NCI-H2196 treated with DMSO at 0.1 percent for 48 hours (cell line): ENCODE data around the gene GANAB.
"Not testable (repeated sequence)": the region's sequence is repeated elsewhere in the genome, so short reads cannot be mapped to it uniquely, and the experiment has no call there.

Source experiments
- DNase-seq: peaks from one replicate; lab custom pipeline; 2025; ENCODE audit not compliant: unreplicated experiment; lab: John Stamatoyannopoulos, UW

The GANAB gene

GRCh38 chr11:62601372-62602140 is 44.9 kb downstream of the GANAB start, which contains the start of gene MTA2:
MTA2 (minus strand) TSS chr11:62601865; CDS start chr11:62601450, 415 bp downstream.
- DNase-seq, result peak; percentile 97

GRCh38 chr11:62601122-62601371 is 45.4 kb downstream of the GANAB start:
- no peak for DNase-seq

GRCh38 chr11:62600367-62601121 is 45.9 kb downstream of the GANAB start:
- DNase-seq, result no peak

- DNase-seq, result no peak
Measured at GRCh38 chr11:62599901-62600300, 46.5 kb downstream of the GANAB start.

- peak; percentile 96 for DNase-seq
Measured at GRCh38 chr11:62599069-62599696, 47.2 kb downstream of the GANAB start.

GRCh38 chr11:62595124-62595523 is 51.3 kb downstream of the GANAB start:
- DNase-seq, result no peak

GRCh38 chr11:62593434-62594044 is 52.9 kb downstream of the GANAB start:
- DNase-seq, result peak; percentile 55

- no peak for DNase-seq
Measured at GRCh38 chr11:62592989-62593421, 53.4 kb downstream of the GANAB start.

- no peak for DNase-seq
Measured at GRCh38 chr11:62592146-62592815, 54.1 kb downstream of the GANAB start.

- DNase-seq, result peak; percentile 97
Measured at GRCh38 chr11:62591448-62592145, 54.8 kb downstream of the GANAB start, which contains the start of gene TUT1. TUT1 (minus strand) TSS chr11:62591523; CDS start chr11:62591485, 38 bp downstream.

- DNase-seq, result no peak
Measured at GRCh38 chr11:62588966-62589637, 57.3 kb downstream of the GANAB start.

- DNase-seq, result not testable (repeated sequence)
Measured at GRCh38 chr11:62585356-62585755, 61.1 kb downstream of the GANAB start.

GRCh38 chr11:62581735-62582134 is 64.7 kb downstream of the GANAB start:
- not testable (repeated sequence) for DNase-seq

GRCh38 chr11:62580959-62581715 is 65.3 kb downstream of the GANAB start:
- no peak for DNase-seq

- no peak for DNase-seq
Measured at GRCh38 chr11:62579252-62579651, 67.2 kb downstream of the GANAB start.

GRCh38 chr11:62578541-62578940 is 67.9 kb downstream of the GANAB start:
- no peak for DNase-seq

- DNase-seq, result no peak
Measured at GRCh38 chr11:62577046-62577714, 69.2 kb downstream of the GANAB start.

- DNase-seq, result no peak
Measured at GRCh38 chr11:62575837-62576236, 70.6 kb downstream of the GANAB start.
